TTC549 (cell line): Measurements from ENCODE around the gene TMPRSS13.
"Not testable (repeated sequence)": the region's sequence is repeated elsewhere in the genome, so short reads cannot be mapped to it uniquely, and the experiment has no call there.

Experiments
- FAIRE-seq: peaks from 2 replicates; lab custom pipeline; 2012; peaks lifted over from hg19 to GRCh38; lab: Jason Lieb, UNC

Gene TMPRSS13

GRCh38 chr11:117930668-117931330 is 1.6 kb upstream of the TMPRSS13 start:
- FAIRE-seq, result no peak

DNA sequence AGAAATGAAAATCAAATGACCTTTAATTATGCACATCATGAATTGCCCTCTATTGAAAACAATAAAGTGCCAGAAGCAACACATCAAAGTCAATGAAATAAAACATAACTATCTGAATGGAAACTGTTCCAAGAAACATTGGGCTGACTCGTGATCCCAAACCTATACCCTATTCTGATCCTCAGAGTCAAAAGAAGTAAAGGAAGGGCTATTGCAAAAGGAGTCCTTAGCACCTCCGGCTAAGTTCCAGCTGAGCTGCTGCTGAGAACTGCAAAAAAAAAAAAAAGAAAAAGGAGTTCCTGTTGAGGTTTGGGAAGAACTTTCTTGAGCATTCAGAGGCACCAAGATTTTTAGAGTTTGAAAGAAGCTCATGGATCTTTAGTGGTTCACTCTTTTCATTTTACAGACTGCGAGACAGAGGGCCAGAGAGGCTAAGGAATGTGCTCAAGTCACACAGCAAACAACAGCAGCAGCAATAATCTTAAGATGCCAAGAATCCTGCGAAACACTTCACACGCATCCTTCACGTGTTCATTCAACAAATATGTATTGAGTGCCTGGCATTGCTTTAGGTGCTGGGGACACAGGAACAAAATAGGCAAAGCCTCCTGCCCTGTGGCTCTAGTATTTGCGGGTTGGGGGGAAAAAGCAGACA is 841 bp upstream of the TMPRSS13 start:
- no peak for FAIRE-seq

DNA sequence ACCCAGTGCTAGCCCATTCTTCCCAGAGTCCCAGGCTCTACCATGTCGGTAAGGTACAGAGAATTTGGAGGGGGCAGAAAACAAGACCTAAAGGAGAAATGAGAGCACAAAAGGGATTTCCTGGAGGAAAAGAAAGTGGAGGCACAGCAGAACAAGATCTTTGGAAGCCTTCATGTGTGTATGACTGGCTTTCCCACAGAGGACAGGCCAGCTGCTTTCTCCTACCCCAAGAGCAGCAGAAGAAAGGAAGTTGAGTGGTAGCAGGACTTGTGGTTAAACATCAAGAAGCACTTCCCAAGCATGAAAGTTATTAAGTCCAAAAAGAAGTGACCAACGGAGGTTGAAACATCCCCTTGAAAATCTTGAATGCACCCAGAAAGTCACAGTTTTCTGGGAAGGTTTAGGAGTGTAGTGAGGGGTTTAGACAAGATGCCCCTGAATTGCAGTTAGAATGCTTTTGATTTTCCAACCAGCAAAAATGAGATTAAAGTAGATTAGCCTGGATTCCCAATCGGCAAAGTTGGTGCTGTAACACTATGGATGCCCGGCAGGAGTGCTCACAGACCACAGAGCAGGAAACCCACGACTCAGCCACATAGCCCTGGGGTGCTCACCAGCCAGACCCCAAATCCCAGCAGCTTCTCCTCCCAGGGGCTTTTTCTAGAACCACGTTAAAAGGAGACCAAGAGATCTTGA is 608 bp downstream of the TMPRSS13 start:
- no peak for FAIRE-seq

DNA sequence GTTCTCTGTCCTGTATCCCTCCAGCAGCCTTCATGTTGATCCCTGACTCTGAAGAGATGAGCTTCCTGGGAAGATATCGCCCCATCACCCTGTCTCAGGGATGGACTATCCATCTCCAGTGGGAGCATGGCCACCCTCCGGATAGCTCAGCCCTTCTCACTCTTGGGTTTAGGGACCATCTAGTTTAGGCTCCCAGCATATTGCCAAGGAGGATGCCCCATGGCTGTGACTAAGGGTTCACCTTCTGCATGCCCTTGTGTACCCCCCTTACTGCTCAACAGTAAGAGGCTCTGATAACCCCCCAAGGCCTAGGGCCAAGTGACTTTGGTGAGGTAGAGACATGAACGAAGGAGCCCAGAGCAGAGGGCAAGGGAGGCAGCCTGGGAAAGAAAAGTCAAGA is 1.3 kb downstream of the TMPRSS13 start:
- FAIRE-seq, result no peak

DNA sequence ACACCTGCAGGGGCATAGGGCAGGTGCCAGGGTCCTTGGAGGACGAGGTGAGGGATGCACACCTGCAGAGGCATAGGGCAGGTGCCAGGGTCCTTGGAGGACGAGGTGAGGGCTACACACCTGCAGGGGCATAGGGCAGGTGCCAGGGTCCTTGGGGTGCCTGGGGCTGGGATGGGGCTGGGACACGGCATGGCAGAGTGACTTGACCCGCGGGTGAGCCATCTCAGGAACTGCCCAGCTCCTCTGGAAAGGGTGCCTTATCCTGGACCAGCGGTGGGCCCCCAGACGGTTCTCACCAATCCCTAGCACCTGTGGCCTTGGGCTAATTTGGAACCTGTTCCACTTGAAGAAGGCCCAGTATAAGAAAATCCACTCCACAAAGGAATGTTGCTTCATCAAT is 3.0 kb downstream of the TMPRSS13 start:
- not testable (repeated sequence) for FAIRE-seq

- FAIRE-seq, result no peak
Observed at GRCh38 chr11:117925198-117925925, 3.8 kb downstream of the TMPRSS13 start.

DNA sequence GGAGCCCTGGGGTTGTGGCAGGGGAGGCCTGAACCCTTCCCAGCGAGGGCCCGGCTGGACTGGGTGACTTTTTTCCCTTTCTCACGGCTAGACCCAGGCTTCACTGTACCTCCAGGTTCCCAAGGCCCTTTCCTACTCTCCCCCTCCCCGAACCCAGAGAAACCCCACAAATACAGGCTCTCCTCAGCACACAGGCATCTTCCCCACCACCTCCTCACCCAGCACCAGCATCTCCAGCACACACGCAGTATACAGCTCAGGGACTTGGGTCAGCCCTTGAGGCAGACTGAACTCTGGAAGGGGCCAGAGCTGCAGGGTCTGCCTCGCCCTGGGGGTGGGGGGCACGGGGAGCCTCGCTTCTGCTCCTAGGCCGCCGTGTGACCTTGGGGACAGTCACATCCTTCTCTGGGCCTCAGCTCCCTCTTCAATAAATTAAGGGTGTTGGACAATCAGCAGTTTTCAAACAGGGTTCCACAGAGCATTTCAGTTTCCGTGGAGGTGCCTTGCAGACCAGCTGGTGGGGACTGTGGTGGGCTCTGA is 4.5 kb downstream of the TMPRSS13 start:
- FAIRE-seq, result no peak

DNA sequence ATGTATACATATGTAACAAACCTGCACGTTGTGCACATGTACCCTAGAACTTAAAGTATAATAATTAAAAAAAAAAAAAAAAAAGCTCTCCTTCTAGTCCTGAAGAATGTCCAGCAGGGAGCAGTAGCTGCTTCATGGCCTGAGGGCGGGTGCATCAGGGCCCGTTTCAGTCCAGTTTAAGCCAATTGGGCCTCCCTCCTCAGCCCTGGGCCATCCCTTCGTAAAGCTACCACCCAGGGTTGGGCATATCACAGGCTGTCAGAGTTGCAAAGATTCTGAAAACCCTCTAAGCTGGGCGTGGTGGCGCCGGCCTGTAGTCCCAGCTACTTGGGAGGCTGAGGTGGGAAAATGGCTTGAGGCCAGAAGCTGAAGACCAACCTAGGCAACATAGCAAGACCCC is 5.4 kb downstream of the TMPRSS13 start:
- FAIRE-seq, result no peak

DNA sequence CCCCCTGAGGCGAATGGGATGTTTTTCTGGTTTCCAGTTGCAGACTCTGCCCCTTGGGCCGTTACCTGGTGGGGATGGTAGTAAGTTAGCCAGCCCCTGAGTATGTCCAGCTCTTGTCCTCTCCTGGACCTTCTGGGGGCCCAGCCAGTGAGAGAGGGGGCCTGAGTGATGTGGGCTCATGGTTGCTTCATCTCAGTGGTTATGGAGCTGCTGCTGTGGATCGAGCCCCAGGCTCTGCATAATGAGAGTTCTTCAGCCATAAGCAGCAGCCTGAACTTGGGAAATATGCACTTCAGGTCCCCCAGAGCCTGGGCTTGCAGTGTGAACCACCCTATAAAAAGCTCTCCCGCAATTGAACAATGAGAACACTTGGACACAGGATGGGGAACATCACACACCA is 5.9 kb downstream of the TMPRSS13 start:
- no peak for FAIRE-seq

GRCh38 chr11:117921893-117922292 is 7.3 kb downstream of the TMPRSS13 start:
- FAIRE-seq, result no peak

GRCh38 chr11:117921456-117921855 is 7.7 kb downstream of the TMPRSS13 start:
- FAIRE-seq, result no peak

DNA sequence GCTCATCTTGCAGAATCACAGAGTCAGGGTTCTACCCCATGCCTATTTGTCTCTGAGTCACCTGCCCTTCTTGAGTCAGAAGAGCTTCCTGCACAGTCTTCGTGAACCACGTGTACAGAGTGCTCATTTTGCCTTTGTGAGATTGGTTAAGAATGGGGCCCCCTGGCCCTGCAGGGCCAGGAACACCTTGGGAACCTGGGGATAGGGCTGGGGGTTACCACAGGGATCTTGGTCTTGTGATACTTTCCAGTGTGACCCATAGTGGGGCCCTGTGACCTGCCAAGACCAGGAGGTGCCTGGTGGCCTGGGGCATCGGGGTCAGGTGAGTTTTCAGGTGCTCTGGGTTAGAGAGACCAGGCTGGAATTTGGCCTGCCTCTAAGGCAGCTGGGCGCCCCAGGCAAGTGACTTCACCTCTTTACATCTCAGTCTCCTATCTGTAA is 9.4 kb downstream of the TMPRSS13 start:
- FAIRE-seq, result no peak

- no peak for FAIRE-seq
Observed at GRCh38 chr11:117919341-117919740, 9.9 kb downstream of the TMPRSS13 start.

GRCh38 chr11:117918366-117919255 is 10.6 kb downstream of the TMPRSS13 start:
- no peak for FAIRE-seq

- FAIRE-seq, result no peak
Observed at GRCh38 chr11:117917591-117918151, 11.5 kb downstream of the TMPRSS13 start.

GRCh38 chr11:117916956-117917355 is 12.2 kb downstream of the TMPRSS13 start:
- FAIRE-seq, result no peak

- no peak for FAIRE-seq
Observed at GRCh38 chr11:117915672-117916235, 13.4 kb downstream of the TMPRSS13 start.

DNA sequence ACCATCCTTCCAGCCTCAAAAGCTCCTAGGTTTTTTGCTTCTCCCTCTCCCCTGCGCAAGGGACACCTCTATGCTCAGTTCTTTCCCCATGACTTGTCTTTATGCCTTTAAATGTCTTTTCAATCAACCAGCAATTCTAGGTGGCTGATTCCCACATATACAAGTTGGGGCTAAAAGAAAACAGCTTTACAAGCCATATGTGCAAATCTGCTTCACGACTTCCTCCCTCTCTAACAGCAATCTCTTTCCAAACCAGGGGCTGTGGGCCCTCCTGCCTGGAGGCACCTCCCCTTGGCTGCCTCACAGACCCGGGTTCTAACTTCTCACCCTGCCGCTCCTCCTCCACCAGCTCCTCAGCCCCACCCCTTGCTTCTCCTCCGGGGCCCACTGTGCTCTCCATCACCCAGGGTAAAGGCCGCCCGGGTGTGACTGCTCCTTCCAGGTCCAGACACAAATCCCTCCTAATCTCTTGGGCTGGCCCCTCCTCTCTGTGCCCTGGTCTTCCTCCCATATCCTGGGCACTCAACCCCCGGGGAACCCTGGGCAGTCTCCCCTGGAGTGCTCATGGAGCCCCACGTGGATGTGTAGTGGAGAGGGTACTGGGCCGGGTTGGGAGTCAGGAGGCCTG is 14.1 kb downstream of the TMPRSS13 start:
- FAIRE-seq, result no peak

DNA sequence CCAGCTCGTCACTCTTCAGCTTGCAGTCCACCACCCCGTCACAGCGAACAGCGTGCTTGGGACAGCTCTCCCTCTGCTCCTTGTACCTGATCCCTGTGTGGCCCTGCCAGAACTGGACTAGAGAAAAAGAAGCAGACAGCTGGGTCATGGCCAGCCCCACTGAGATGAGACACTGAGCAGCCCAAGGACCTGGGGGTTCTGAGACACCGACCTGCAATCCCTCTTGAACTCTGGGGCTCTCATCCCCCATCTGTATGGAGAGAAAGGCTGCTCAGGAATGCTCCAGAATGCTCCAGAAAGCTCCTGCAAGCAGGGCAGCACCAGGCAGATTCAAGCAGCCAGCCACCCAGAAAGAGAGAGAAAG is 14.8 kb downstream of the TMPRSS13 start:
- no peak for FAIRE-seq

DNA sequence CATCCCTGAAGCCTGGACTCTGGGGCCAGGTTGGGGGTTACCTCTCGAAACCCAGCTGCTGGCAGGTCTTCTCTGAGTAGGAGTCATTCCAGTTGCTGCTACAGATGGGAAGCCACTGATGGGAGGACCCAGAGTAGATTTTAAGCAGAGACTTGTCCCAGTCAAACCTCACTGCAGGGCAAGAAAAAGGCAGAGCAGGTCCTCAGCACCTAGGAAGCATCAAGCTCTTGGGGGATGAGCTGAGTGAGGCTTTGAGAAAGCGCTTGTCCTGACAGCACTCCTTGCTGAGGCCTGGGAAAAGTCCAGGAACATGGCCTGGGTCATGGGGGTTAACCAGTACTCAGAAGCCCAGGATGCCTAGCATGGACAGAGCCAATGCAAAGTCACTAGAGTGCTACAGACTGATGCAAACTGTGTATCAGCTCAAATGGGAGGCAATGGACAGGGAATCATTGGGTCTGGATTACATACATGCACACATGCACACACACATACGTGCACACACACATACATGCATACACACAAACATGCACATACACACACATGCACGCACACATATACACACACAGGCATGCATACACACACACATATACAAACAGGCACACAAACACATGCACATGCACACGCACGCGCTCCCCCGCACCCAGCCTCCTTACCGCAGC is 15.3 kb downstream of the TMPRSS13 start:
- FAIRE-seq, result no peak
